GM19238 (cell line): ENCODE data around the gene HOXB5.

Experiments
- DNase-seq: peaks from one replicate; pipeline ENCODE4 v3.0.0; 2011; ENCODE audit warnings: low spot score; ENCODE audit not compliant: insufficient read length

The HOXB5 gene

GRCh38 chr17:48629411-48629759 lies 35.8 kb upstream of the HOXB5 start:
- DNase-seq: no peak

GRCh38 chr17:48628649-48629410 lies 35.3 kb upstream of the HOXB5 start:
- DNase-seq: no peak

- DNase-seq: no peak
Measured at GRCh38 chr17:48627623-48628521, 34.3 kb upstream of the HOXB5 start.

DNA sequence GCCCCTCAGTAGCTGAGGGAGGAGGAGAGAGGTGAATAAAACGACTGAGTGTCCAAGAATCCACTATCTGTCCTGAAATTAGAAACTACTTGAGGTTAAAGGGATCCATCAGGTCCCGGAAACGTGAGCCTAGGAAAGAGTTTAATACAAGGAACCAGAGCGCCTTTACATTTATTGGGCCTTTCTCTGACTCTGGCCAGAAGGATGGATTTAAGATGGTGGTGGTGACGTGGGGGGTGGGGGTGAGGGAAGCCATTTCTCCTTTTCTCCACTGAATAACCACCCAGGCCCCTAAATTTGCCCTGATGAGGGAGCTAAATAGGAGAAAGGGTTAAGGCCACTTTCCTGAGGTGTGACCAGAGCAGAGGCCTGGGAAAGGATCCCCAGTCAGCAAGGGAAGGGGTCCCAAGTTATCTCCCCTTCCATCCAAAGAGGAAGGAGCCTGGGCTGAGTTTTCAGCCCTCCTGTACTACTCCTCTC lies 33.6 kb upstream of the HOXB5 start:
- no peak for DNase-seq

DNA sequence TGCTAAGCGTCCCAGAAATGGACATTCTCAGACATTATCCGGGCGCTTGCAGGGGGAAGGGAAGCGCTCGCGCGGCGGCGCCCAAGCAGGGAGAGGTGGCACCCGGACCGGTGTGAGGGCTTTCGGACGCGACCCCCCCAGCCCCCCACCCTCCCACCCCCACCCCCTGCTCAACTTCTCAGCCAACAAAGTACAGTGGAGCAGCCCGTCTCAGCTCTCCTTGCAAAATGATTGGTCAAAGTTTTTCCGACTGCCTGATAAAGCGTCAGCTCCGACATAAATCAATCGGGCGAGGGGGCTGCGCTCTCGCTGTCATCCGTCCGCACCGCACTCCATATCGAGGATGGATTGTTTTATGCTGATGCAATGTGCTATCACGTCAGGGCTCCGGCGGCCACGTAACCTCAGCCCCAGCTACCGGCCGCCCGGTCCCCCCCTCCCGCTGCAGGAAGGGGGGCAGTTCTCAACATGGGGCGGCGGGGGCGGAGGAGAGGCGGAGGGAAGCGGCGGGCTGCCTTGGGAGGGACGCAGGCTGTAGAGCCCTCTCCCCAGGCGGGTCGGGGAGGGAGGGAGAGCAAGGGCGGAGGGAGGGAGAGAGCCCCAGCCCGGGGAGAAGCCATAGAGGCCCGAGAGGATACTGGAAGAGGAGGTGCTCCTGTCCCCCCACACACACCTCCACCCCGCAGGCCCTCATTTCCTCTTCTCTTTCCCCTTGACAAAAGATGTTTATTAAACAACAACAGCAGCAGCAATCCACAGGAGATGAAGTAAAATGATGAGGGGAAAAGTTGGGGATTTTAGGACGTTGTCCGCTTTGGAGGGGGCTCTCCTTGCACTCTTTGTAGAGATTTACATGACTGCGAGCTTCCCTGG lies 32.9 kb upstream of the HOXB5 start, which contains the start of gene HOXB9:
TSS of gene HOXB9 (minus strand) at position 114 of the 873 bp plus-strand sequence. CDS start at position 25, 89 bp downstream.
- DNase-seq: no peak

GRCh38 chr17:48625495-48626244 lies 32.1 kb upstream of the HOXB5 start:
- DNase-seq: peak; percentile 71

DNA sequence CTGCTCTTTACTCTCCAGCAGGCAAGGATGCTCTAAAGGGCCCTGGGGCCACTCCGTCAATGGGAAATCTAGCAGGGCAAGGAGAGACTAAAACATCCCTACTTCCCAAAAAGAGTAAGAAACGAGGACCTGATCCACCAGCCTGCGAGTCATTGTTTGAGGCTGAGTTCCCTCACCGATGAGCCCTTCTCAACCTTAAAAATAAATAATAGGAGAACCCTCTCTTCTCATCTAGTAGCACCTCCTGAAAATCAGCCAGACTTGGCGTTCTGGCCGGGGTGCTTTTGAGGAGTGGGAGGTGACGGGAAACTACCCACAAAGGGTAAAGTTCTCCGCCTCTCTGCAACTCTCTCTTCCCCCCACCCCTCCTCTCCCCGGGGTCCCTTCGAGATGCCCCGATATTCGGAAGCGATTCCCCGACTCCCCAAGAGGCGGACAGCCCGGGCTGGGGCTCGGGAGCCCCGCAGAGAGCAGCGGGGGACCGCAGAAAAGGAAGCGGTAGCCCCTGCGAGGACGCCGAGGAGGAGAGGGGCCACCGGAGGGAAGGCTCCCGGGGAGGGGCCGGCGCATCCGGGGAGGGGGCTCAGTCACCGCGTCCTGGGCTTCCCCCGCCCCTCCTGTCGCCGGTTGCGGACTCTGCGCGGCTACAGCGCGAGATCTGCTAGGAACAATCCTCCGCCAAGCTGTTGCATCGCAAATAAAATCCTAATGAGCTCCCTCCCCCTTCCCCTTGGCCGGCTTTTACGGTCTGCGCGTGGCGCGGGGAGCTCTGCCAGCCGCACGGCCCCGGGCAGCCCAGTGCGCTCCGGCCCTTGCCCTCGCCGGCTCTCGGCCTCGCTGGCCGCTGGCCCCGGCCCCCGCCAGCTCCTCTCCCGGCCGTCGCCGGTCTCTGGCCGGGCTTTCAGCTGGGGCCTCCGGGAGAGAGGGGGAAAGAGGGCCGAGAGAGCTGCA lies 31.2 kb upstream of the HOXB5 start:
- DNase-seq: no peak

DNA sequence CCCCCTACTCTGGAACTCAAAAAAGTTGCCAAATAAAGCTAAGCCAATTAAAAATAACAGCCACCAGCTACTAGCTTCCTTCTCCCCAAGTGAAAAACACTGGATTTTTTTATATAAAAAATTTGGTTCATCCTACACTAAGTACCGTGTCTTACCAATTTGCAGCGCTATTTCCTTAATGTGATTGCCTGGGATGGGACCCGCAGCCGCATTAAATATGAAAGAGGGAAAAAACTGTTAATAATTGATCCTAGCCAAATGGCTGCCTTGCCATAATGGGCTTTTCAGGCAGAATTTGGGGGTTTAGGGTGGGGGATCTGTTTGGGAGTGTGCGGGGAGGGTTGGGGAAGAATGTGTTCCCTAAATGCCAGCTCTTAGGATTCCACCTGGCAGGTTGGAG lies 30.5 kb upstream of the HOXB5 start:
- DNase-seq: no peak

- no peak for DNase-seq
Measured at GRCh38 chr17:48623583-48623982, 30.0 kb upstream of the HOXB5 start.

- DNase-seq: no peak
Measured at GRCh38 chr17:48622857-48623256, 29.3 kb upstream of the HOXB5 start.

- no peak for DNase-seq
Measured at GRCh38 chr17:48621410-48622392, 28.1 kb upstream of the HOXB5 start.

GRCh38 chr17:48620461-48621139 lies 27.0 kb upstream of the HOXB5 start:
- no peak for DNase-seq

GRCh38 chr17:48619826-48620449 lies 26.4 kb upstream of the HOXB5 start:
- DNase-seq: no peak

DNA sequence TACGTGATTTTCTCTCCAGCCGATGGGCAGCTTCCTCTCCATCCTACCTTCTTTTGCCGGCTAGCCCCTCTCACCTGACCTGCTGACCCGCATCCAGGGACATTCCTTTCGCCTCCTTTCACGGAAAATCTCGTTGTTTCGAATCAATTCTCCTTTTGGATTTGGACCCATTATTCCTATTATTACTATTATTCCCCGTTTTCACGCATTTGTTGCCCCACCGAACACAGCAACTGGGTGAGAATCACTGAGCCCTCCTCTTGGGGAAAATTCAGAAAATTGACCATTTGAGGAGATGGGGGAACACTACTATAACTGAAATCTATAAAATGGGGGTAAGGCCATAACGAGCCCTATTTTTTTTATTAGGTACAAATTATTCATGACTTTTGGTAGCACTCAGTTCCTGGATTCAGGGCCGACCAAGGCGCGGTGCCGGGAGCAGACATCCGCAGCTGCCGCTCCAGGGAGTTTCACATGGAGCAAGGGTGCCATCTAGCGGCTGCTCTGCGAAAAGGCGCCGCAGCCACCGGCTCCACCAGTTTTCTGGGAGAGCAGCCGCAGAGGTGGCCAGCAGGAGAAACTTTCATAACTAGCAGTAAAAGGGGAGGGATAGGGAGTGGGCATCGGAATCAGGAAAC lies 24.8 kb upstream of the HOXB5 start:
- peak; percentile 93 for DNase-seq

GRCh38 chr17:48617471-48618255 lies 24.1 kb upstream of the HOXB5 start:
- DNase-seq: no peak
